Body of pancreas (tissue), 4 donors: ENCODE data around the gene KLB.

Source experiments
- POLR2A ChIP-seq, 3 donors: fragments of 450-650 bp; IDR thresholded peaks; one replicate each; pipeline ENCODE4 v1.6.1; 2016; ENCODE audit warnings: antibody characterized with exemption in 3 of 3, mild to moderate bottlenecking in 2 of 3
- TF ChIP-seq, protein P1 (sequence below), 7 experiments: fragments of 450-650 bp in 4 of 7; fragments of 200-600 bp in 3 of 7; sonication (generic) in 3 of 7; IDR thresholded peaks; one replicate each; pipeline ENCODE4 v1.5.1; 2016 to 2019; ENCODE audit warnings: antibody characterized with exemption in 7 of 7

DNA sequence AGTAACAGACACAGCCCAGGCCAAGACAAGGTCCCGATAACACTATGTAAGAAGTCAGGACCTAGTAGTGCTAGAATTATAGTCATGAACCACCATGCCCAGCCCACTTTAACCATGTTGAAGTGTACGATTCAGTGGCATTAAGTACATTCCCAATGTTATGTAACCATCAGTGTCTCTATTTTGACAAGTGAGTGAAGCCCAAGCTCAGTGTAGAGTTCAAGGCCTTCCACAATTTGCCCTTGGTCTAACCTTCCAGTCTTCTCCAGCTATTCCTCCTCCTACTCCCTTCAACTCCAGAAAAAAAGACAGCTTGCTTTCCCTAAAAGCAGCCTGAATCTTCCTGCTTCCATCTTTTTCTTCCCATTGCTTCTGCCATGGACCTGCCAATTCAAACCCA is 83.6 kb downstream of the KLB start:
- TF ChIP-seq, protein P1, sequence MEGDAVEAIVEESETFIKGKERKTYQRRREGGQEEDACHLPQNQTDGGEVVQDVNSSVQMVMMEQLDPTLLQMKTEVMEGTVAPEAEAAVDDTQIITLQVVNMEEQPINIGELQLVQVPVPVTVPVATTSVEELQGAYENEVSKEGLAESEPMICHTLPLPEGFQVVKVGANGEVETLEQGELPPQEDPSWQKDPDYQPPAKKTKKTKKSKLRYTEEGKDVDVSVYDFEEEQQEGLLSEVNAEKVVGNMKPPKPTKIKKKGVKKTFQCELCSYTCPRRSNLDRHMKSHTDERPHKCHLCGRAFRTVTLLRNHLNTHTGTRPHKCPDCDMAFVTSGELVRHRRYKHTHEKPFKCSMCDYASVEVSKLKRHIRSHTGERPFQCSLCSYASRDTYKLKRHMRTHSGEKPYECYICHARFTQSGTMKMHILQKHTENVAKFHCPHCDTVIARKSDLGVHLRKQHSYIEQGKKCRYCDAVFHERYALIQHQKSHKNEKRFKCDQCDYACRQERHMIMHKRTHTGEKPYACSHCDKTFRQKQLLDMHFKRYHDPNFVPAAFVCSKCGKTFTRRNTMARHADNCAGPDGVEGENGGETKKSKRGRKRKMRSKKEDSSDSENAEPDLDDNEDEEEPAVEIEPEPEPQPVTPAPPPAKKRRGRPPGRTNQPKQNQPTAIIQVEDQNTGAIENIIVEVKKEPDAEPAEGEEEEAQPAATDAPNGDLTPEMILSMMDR (IDR thresholded peaks at IDR 0.05) = no peak
- TF ChIP-seq POLR2A (IDR thresholded peaks at IDR 0.05) = no peak
